ENCODE measurements around the gene LAG3.

Gene LAG3

DNA sequence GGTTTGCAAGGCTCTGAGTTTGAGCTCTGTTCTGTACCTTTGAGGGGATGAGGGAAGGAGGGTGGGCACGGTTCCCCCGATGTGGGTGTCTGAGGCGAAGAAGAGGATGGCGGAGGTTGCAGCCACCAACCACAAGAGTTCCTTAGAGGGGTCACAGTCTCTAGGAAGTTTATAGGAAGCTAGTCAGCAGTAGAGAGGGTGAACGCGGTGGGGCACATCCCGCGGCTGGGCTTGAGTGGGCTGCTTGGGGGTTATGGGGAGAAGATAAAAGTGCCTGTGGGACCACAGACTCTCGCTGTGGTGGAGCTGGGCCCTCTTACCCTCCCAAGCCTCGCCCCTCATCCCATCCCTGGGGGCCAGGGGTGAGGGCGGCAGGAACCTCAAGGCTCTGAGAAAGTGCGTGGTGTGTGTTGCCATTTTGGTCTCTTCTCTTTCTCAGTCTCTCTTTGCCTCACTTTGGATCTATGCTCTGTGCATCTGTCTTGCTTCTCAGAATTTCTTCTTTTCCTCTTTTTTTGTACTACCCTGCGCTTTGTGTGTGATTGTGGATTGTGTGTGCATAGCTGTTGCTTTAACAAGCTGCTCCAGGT is 19.7 kb downstream of the LAG3 start:
- no peak for DNase-seq

DNA sequence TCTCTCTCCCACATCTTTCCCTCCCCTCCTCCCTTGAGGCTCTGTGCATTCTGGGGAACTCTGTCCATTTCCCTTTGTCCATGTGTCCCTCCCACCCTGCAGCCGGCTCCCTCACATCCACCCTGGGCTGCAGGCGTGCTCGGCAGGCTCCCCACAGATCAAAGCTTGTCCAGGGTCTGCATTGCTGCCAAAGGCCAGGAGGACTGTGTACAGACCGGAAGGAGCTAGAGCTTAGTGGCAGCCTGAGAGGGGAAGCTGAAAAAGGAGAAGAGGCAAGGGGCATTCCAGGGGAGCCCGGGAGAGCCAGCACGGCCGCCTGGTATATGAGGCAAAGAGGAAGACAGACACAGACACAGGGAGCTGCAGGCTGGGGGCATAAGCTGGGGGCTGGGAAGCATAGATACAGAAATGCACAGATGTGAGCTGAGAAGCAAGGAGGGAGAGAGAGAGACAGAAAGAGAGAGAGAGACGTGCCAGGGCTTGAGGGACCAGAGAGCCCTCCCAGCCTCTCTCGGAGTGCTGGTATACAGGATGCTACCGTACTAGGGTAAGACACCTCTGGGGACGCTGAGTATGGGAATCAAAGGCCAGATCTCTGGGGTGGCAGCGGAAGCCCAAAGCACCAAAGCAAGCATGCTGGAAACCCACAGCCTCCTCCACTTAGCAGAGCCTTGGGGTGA is 20.3 kb downstream of the LAG3 start:
- peak; percentile 52 for DNase-seq

DNA sequence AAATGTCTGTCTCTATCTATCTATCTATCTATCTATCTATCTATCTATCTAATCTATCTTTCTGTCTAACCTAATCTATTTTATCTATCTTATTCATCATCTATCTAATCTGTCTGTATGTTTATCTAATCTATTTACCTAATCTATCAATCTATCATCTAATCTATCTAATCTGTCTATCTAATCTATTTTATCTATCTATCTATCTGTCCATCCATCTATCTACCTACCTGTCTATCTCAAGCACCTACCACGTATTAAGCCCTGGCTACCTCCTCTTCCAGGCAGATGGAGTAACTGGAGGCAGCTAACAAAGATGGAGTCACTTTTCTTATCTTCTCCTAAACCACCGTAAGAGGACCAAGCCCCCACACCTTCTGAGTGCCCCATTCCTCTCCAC is 22.8 kb downstream of the LAG3 start:
- no peak for DNase-seq

GRCh38 chr12:6796576-6796975 is 24.3 kb downstream of the LAG3 start:
- DNase-seq, result no peak

- DNase-seq, result no peak
Measured at GRCh38 chr12:6799147-6799546, 26.8 kb downstream of the LAG3 start.

DNA sequence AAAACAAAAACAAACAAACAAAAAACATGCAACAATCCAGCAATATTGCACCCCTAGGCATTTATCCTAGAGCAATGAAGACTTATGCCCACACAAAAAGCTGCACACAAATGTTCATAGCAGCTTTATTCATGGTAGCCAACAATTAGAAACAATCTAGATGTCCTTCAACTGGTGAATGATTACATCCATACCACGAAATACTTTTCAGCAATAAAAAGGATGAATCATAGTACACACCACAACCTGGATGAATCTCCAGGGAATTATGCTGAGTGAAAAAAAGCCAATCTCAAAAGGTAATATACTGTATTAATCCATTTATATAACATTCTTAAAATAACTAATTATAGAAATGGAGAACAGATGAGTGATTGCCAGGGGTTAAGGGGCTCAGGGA is 34.9 kb downstream of the LAG3 start:
- DNase-seq, result no peak

- DNase-seq, result no peak
Measured at GRCh38 chr12:6809056-6809455, 36.7 kb downstream of the LAG3 start.

GRCh38 chr12:6810758-6811157 is 38.4 kb downstream of the LAG3 start:
- no peak for DNase-seq

- DNase-seq, result no peak
Measured at GRCh38 chr12:6813363-6813762, 41.0 kb downstream of the LAG3 start.

GRCh38 chr12:6816598-6816997 is 44.3 kb downstream of the LAG3 start:
- no peak for DNase-seq

DNA sequence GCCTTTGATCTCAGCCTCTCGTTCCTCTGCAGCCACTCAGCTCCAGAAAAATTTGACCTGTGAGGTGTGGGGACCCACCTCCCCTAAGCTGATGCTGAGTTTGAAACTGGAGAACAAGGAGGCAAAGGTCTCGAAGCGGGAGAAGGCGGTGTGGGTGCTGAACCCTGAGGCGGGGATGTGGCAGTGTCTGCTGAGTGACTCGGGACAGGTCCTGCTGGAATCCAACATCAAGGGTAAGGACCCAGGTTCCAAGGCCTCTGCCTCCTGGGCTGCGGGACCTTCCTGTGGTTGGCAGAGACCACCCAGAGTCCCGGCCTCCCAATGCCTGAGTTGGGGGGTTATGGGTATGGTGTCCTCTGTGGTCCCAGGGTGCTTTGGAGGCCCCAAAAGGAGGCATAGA is 44.8 kb downstream of the LAG3 start:
- DNase-seq, result no peak

DNA sequence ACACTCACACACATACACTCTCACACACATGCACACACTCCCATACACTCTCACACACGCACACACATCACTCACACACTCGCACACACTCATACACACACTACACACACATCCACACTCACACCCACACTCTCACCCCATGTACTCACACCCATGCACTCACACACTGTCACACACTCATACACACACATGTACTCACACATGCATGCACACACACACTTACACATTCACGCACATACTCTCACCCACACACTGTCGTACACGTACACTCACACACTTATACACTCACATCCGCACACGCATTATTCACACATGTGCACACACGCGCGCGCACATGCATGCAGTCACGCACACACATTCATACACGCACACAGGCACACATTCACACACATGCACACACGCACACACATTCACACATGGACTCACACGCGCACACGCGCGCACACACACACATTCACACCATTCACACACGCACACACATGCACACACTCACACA is 45.4 kb downstream of the LAG3 start:
- DNase-seq, result no peak

- no peak for DNase-seq
Measured at GRCh38 chr12:6818222-6818621, 45.9 kb downstream of the LAG3 start.

DNA sequence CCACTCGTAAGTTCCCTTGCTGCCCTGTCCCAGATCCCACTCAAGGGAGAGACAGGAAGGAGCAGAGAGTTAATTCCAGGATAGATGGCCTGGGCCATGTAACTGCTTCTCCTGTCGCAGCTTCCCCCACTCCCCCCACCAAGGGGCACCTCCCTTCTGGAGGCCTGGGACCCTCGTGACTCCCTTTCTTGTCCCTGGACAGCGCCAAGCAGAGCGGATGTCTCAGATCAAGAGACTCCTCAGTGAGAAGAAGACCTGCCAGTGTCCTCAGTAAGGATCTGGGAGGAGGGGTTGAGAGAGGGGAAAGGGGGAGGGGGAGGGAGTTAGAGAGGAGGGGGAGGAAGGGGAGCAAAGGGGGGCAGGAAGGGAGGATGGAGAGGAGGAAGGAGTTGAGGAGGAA is 46.3 kb downstream of the LAG3 start:
- DNase-seq, result no peak

GRCh38 chr12:6819106-6820030 is 47.0 kb downstream of the LAG3 start:
- DNase-seq, result no peak

DNA sequence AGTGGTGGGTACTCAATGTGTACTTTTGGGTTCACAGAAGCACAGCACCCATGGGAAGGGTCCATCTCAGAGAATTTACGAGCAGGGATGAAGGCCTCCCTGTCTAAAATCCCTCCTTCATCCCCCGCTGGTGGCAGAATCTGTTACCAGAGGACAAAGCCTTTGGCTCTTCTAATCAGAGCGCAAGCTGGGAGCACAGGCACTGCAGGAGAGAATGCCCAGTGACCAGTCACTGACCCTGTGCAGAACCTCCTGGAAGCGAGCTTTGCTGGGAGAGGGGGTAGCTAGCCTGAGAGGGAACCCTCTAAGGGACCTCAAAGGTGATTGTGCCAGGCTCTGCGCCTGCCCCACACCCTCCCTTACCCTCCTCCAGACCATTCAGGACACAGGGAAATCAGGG is 47.8 kb downstream of the LAG3 start:
- DNase-seq, result no peak

DNA sequence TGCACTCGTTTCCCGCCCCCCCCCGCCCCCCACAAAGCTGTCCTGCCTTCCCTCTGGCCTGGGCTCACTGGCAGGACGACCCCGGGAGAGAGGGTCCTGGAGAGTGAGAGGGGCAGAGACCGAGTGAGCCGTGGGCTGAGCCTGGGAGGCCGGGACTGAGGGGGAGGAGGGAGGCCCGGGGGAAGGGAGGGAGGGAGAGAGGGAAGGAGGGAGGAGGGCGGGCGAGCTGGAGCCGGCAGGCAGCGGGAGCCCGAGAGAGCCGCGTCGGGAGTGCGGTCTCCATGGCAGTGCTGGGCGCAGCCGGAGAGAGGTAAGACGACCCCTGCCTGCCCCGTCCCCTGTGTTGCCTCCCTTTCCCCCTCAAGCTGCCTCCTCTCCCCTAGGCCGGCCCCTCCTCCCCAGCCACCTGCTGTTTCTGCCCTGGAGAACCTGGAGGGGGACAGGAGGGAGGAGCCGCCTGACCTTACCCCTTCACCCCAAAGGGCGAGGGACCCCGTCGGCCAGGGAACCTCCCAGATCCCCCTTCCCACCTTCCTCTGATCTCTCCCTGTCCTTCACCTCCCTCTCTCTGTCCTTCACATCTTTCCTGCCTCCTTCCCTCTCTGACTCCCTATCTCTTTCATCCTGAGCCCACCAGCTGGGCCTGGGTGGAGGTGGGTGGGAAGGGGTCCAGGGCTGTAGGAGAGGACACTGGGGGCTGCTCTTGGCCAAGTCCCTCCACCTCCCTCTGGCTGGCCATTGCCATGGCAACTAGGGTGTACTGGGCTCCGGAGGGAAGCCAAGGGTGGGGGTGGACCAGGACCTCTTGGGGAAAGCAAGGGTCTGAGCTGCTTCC is 49.5 kb downstream of the LAG3 start, which contains the start of gene GPR162:
Gene GPR162 (plus strand): TSS at position 231 of the 835 bp plus-strand sequence. CDS start 2,078 bp downstream, outside the sequence.
- DNase-seq, result no peak

DNA sequence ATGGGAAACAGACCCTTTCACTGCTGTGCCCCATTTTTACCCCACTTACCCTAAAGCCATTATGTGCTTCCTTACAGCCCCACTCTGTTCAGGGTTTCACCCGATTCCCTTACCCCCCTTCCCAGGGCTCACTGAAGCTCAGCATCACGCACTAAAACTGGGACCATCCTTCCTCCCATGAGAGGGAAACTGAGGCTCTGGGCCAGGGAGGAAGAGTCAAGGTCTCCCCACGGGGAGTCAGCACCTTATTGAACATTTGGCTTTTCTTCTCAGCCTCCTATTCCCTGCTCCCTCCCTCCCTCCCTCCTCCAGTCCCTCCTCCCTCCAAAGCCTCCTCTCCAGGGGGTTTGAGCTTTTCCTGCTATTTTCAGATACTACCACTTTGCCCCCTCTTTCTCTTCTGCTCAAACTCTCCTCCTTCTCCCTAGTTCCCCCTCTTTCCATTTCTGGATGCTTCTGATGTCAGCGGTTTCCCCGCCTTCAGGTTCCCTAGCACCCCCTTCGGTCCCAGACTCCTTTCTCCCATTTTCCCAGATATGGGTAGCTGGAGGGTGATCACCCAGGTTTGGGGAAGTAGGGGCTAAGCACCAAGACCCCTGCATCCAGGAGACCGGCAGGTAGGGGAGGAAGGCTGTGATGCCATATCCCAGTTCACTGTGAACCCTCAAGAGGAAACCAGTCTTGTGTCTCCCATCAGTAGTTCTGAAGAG is 50.3 kb downstream of the LAG3 start:
- no peak for DNase-seq

- no peak for DNase-seq
Measured at GRCh38 chr12:6823182-6824084, 51.1 kb downstream of the LAG3 start.

DNA sequence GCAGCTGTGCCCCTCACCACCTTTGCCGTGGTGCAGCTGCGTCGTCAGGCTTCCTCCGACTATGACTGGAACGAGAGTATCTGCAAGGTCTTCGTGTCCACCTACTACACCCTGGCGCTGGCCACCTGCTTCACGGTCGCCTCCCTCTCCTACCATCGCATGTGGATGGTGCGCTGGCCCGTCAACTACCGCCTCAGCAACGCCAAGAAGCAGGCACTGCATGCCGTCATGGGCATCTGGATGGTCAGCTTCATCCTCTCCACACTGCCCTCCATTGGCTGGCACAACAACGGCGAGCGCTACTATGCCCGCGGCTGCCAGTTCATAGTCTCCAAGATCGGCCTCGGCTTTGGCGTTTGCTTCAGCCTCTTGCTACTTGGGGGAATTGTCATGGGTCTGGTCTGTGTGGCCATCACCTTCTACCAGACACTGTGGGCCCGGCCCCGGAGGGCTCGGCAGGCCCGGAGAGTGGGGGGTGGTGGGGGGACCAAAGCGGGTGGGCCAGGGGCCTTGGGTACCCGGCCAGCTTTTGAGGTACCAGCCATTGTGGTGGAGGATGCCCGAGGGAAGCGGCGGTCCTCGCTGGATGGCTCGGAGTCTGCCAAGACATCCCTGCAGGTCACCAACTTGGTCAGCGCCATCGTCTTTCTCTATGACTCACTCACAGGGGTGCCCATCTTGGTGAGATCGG is 51.9 kb downstream of the LAG3 start:
- no peak for DNase-seq
